Skeletal muscle satellite cell (primary cell): Measurements from ENCODE around the gene ALK. TPM values are rescaled to one million over a fixed set of nuclear protein-coding genes. Genes with fewer than 3 reads are reported as not detected.

ENCODE experiments used
- H3K27me3 ChIP-seq: 2 replicates; pipeline ENCODE4 v1.7.0; 2013; ENCODE audit warnings: low read length; ENCODE audit not compliant: control insufficient read depth, insufficient read depth
- H3K36me3 ChIP-seq: 2 replicates; pipeline ENCODE4 v1.7.0; 2013; ENCODE audit warnings: mild to moderate bottlenecking, control low read depth, low read length; ENCODE audit not compliant: insufficient read depth
- H3K4me1 ChIP-seq: 2 replicates; pipeline ENCODE4 v1.7.0; 2013; ENCODE audit warnings: low read length; ENCODE audit not compliant: control insufficient read depth, insufficient read depth
- H3K4me2 ChIP-seq: 2 replicates; pipeline ENCODE4 v1.7.0; 2013; ENCODE audit warnings: mild to moderate bottlenecking, low read length
- H3K4me3 ChIP-seq: 2 replicates; pipeline ENCODE4 v1.7.0; 2013; ENCODE audit warnings: low read length
- H3K9ac ChIP-seq: 2 replicates; pipeline ENCODE4 v1.7.0; 2013; ENCODE audit warnings: mild to moderate bottlenecking, low read depth, low read length, moderate library complexity
- H3K9me3 ChIP-seq: replicated peaks from 2 replicates; pipeline ENCODE4 v1.7.0; 2013; ENCODE audit warnings: mild to moderate bottlenecking, control low read depth, low read length
- small RNA-seq: library from RNA; depleted of rRNA; stranded (forward); fragments of <200 nt; gene quantifications from one replicate; pipeline ENCODE3, GENCODE V24; 2012

The ALK gene

GRCh38 chr2:29159125-29159524 lies 762.3 kb downstream of the ALK start:
- Histone ChIP-seq H3K27me3 (no peaks in the 10 kb centered on the region), H3K4me1 (peaks cover 3% of the 10 kb centered on the region), H3K9ac (no peak overlapping the region), H3K4me3 (no peak overlapping the region), H3K4me2 (no peak overlapping the region), H3K9me3 (no peaks in the 10 kb centered on the region), H3K36me3 (peaks cover 59% of the 10 kb centered on the region)

GRCh38 chr2:29157131-29157530 lies 764.3 kb downstream of the ALK start:
- no peak overlapping the region for H3K4me2 ChIP-seq
- no peaks in the 10 kb centered on the region for H3K4me1 ChIP-seq
- H3K27me3 ChIP-seq = no peaks in the 10 kb centered on the region
- no peak overlapping the region for H3K4me3 ChIP-seq
- no peak overlapping the region for H3K9ac ChIP-seq
- no peaks in the 10 kb centered on the region for H3K9me3 ChIP-seq
- peaks cover 75% of the 10 kb centered on the region for H3K36me3 ChIP-seq

GRCh38 chr2:29155578-29155977 lies 765.8 kb downstream of the ALK start:
- H3K27me3 ChIP-seq = no peaks in the 10 kb centered on the region
- H3K9me3 ChIP-seq = no peaks in the 10 kb centered on the region
- H3K4me2 ChIP-seq = no peak overlapping the region
- no peaks in the 10 kb centered on the region for H3K4me1 ChIP-seq
- H3K4me3 ChIP-seq = no peak overlapping the region
- no peak overlapping the region for H3K9ac ChIP-seq
- H3K36me3 ChIP-seq = peaks cover 68% of the 10 kb centered on the region

- peaks cover 61% of the 10 kb centered on the region for H3K36me3 ChIP-seq
- H3K27me3 ChIP-seq = no peaks in the 10 kb centered on the region
- no peak overlapping the region for H3K4me3 ChIP-seq
- no peak overlapping the region for H3K4me2 ChIP-seq
- H3K9me3 ChIP-seq = no peaks in the 10 kb centered on the region
- H3K9ac ChIP-seq = no peak overlapping the region
- no peaks in the 10 kb centered on the region for H3K4me1 ChIP-seq
Measured at GRCh38 chr2:29154610-29155009, 766.8 kb downstream of the ALK start.

GRCh38 chr2:29147963-29148362 lies 773.4 kb downstream of the ALK start:
- Histone ChIP-seq H3K4me1 (no peaks in the 10 kb centered on the region), H3K9ac (no peak overlapping the region), H3K9me3 (no peaks in the 10 kb centered on the region), H3K4me2 (no peak overlapping the region), H3K4me3 (no peak overlapping the region), H3K36me3 (peaks cover 44% of the 10 kb centered on the region), H3K27me3 (no peaks in the 10 kb centered on the region)

- Histone ChIP-seq H3K4me1 (no peaks in the 10 kb centered on the region), H3K4me2 (no peak overlapping the region), H3K9me3 (no peaks in the 10 kb centered on the region), H3K4me3 (no peak overlapping the region), H3K9ac (no peak overlapping the region), H3K27me3 (no peaks in the 10 kb centered on the region), H3K36me3 (peaks cover 39% of the 10 kb centered on the region)
Measured at GRCh38 chr2:29146197-29146596, 775.2 kb downstream of the ALK start.

- no peaks in the 10 kb centered on the region for H3K4me1 ChIP-seq
- no peak overlapping the region for H3K4me3 ChIP-seq
- no peaks in the 10 kb centered on the region for H3K27me3 ChIP-seq
- peaks cover 2% of the 10 kb centered on the region for H3K9me3 ChIP-seq
- no peak overlapping the region for H3K4me2 ChIP-seq
- no peak overlapping the region for H3K9ac ChIP-seq
- peaks cover 45% of the 10 kb centered on the region for H3K36me3 ChIP-seq
Measured at GRCh38 chr2:29143657-29144056, 777.7 kb downstream of the ALK start.

Small RNA genes within 50 kb of the gene (small RNA-seq; reads per million reads assigned to genes)
- not detected for gene RN7SL516P
